ENCODE data around the gene ISM1. TPM values are rescaled to one million over a fixed set of nuclear protein-coding genes. Genes with fewer than 3 reads are reported as not detected.
A peak's percentile ranks its signal among the peaks of the same experiment; 100 is the strongest.

The ISM1 gene
- total RNA-seq, 1 experiment from 2014 or later = 0.20 TPM

DNA sequence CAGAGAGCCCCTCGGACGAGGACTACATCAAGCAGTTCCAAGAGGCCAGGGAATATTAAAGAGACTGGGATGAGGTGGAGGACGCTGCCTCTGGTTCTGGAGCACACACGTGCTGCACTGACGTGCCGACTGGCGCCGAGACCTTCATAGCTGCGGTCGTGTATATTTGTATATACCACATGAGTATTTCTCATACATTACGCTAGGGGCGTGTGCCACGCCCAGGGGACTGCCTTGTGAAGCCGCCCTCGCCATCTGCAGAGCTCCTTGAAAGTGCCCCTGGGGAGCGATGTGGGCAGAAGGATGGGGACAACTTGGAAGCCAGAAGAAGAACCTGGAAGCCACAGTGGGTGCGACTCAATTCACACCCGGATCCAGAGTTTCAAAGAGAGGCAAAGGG is 78.3 kb downstream of the ISM1 start:
- no peaks in the 10 kb centered on the region for H3K79me2 ChIP-seq (ENCODE audit: insufficient read depth, low read length)
- H2BK5ac ChIP-seq (ENCODE audit: insufficient read length, low read length) = no peak overlapping the region
- H3K36me3 Mint-ChIP-seq (ENCODE audit: insufficient read depth in 1 of 3, low read depth in 3 of 3) = no peaks in the 10 kb centered on the region
- H3K23ac ChIP-seq (ENCODE audit: insufficient read length, low read depth, low read length) = no peak overlapping the region
- H4K91ac ChIP-seq (ENCODE audit: insufficient read length, low read depth, low read length) = no peak overlapping the region
- H3K9ac ChIP-seq (ENCODE audit: extremely low read depth, insufficient read length, low read length) = no peak overlapping the region
- H4K20me1 ChIP-seq (ENCODE audit: control insufficient read depth, insufficient read depth, insufficient read length) = no peaks in the 10 kb centered on the region
- TF ChIP-seq, protein P1, sequence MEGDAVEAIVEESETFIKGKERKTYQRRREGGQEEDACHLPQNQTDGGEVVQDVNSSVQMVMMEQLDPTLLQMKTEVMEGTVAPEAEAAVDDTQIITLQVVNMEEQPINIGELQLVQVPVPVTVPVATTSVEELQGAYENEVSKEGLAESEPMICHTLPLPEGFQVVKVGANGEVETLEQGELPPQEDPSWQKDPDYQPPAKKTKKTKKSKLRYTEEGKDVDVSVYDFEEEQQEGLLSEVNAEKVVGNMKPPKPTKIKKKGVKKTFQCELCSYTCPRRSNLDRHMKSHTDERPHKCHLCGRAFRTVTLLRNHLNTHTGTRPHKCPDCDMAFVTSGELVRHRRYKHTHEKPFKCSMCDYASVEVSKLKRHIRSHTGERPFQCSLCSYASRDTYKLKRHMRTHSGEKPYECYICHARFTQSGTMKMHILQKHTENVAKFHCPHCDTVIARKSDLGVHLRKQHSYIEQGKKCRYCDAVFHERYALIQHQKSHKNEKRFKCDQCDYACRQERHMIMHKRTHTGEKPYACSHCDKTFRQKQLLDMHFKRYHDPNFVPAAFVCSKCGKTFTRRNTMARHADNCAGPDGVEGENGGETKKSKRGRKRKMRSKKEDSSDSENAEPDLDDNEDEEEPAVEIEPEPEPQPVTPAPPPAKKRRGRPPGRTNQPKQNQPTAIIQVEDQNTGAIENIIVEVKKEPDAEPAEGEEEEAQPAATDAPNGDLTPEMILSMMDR (conservative IDR thresholded peaks at IDR 0.05) = no peak
- no peak for DNase-seq
- no CpG with 5 or more reads among the region's 18 CpGs for WGBS (ENCODE audit: extremely low coverage, insufficient read length, low lambda C conversion rate)
- H2BK120ac ChIP-seq (ENCODE audit: low read depth, low read length, poor library complexity, severe bottlenecking) = no peak overlapping the region
- no peaks in the 10 kb centered on the region for H3K4me1 ChIP-seq (ENCODE audit: insufficient read depth, low read length)
- no peak overlapping the region for H4K5ac ChIP-seq (ENCODE audit: insufficient read length, low read depth, low read length)
- H2BK15ac ChIP-seq (ENCODE audit: low read depth, low read length) = no peak overlapping the region
- no peak overlapping the region for H3K56ac ChIP-seq (ENCODE audit: insufficient read length, low read depth, low read length)
- no peaks in the 10 kb centered on the region for H3K27me3 ChIP-seq (ENCODE audit: insufficient read depth, low read length)
- H2AFZ ChIP-seq (ENCODE audit: low read length) = no peak overlapping the region
- H3T11ph ChIP-seq (ENCODE audit: low read length) = no peak overlapping the region
- H4K8ac ChIP-seq (replicated peaks; ENCODE audit: insufficient read length, low read depth, low read length) = no peak overlapping the region
- H3K4ac ChIP-seq (ENCODE audit: low read depth, low read length) = no peak overlapping the region
- H2BK20ac ChIP-seq (ENCODE audit: low read depth, low read length, poor library complexity, severe bottlenecking) = no peak overlapping the region
- no peak overlapping the region for H2AK5ac ChIP-seq (ENCODE audit: insufficient read length, low read length)
- H3K14ac ChIP-seq (ENCODE audit: insufficient read depth, low read length) = no peak overlapping the region
- no peak overlapping the region for H3K27ac ChIP-seq (ENCODE audit: insufficient read length, low read depth, low read length)
- H3K27me3 Mint-ChIP-seq (ENCODE audit: low read depth) = no peaks in the 10 kb centered on the region
- H3K9me3 Mint-ChIP-seq = no peaks in the 10 kb centered on the region; a peak in 1 of 5 replicates
- no peaks in the 10 kb centered on the region for H3K79me1 ChIP-seq (ENCODE audit: insufficient read depth, low read depth, low read length, poor library complexity, severe bottlenecking)
- no peaks in the 10 kb centered on the region for H3K9me3 ChIP-seq (ENCODE audit: control insufficient read depth, low read depth, low read length)
- H2BK12ac ChIP-seq (ENCODE audit: insufficient read length, low read depth, low read length) = no peak overlapping the region
- 0 out of 4 replicates have a peak, but pooled peaks cover 0 to 2% of the 10 kb centered on the region in 2 experiments for H3K4me1 Mint-ChIP-seq
- no peak overlapping the region for H3K4me2 ChIP-seq (ENCODE audit: insufficient read depth, insufficient read length, low read length)
- peak overlapping the region in 1 of 3 experiments; percentile 52; a peak in 1 of 7 replicates for H3K27ac Mint-ChIP-seq
- H3K23me2 ChIP-seq (ENCODE audit: insufficient read length, low read depth, low read length, poor library complexity, severe bottlenecking) = no peaks in the 10 kb centered on the region
- no peak overlapping the region for H3K4me3 Mint-ChIP-seq
- H3K18ac ChIP-seq (ENCODE audit: insufficient read length, low read depth, low read length) = no peak overlapping the region

All from H9 (cell line).